Gastroesophageal sphincter (tissue), 4 donors: ENCODE results near the gene UBE2Z. TPM values are rescaled to one million over a fixed set of nuclear protein-coding genes. Genes with fewer than 3 reads are reported as not detected.

Experiments used
- ATAC-seq: fragments of 150-250 bp; one replicate; pipeline ENCODE4 v1.9.1; 2016; ENCODE audit warnings: mild to moderate bottlenecking, moderate library complexity
- H3K27ac ChIP-seq, 4 donors: fragments of 200-600 bp; sonication (generic) in 3 of 4; 1 replicate in 3 of 4; 2 replicates in 1 of 4; pipeline ENCODE4 v1.5.1; 2016 to 2019
- H3K27me3 ChIP-seq: fragments of 200-600 bp; sonication (generic); one replicate; pipeline ENCODE4 v1.5.1; 2019
- H3K36me3 ChIP-seq, 2 donors: fragments of 200-600 bp; sonication (generic); one replicate each; pipeline ENCODE4 v1.5.1; 2019; ENCODE audit warnings: control low read depth in 1 of 2
- H3K4me1 ChIP-seq, 3 donors: fragments of 200-600 bp; sonication (generic); 1 replicate in 2 of 3; 2 replicates in 1 of 3; pipeline ENCODE4 v1.5.1; 2016 to 2019; ENCODE audit warnings: control low read depth in 2 of 3
- H3K4me3 ChIP-seq, 2 donors: fragments of 200-600 bp; sonication (generic); one replicate each; pipeline ENCODE4 v1.5.1; 2019; ENCODE audit warnings: mild to moderate bottlenecking in 1 of 2, moderate library complexity in 1 of 2
- H3K9me3 ChIP-seq, 3 donors: fragments of 200-600 bp; sonication (generic); one replicate each; pipeline ENCODE4 v1.5.1; 2017 to 2019; ENCODE audit warnings: control low read depth in 2 of 3
- EP300 ChIP-seq: sonication (generic); formaldehyde crosslinking; IDR thresholded peaks from one replicate; pipeline ENCODE4 v1.6.1; 2017; ENCODE audit warnings: antibody characterized with exemption, mild to moderate bottlenecking
- POLR2A ChIP-seq, 2 donors: fragments of 450-650 bp; IDR thresholded peaks; one replicate each; pipeline ENCODE4 v1.6.1; 2017; ENCODE audit warnings: antibody characterized with exemption in 2 of 2, mild to moderate bottlenecking in 2 of 2, moderate library complexity in 1 of 2
- POLR2AphosphoS5 ChIP-seq: sonication (generic); formaldehyde crosslinking; IDR thresholded peaks from one replicate; pipeline ENCODE4 v1.6.1; 2017; ENCODE audit warnings: antibody characterized with exemption
- WGBS, 2 donors: methylation state at CpG; one replicate each; pipeline ENCODE4 v1.1.5; 2018; ENCODE audit warnings: low coverage in 1 of 2; 5-methylcytosine and 5-hydroxymethylcytosine counted together
- total RNA-seq, 4 donors: library from RNA; depleted of rRNA; stranded (reverse); fragments of >200 nt; gene quantifications; one replicate each; pipeline ENCODE4 v1.1.0, GENCODE V29; 2016
- TF ChIP-seq, protein P1 (sequence below), 4 experiments: fragments of 200-600 bp in 2 of 4; fragments of 450-650 bp in 2 of 4; sonication (generic) in 1 of 4; IDR thresholded peaks; one replicate each; pipeline ENCODE4 v1.5.1; 2017 to 2019; ENCODE audit warnings: antibody characterized with exemption in 4 of 4, mild to moderate bottlenecking in 2 of 4, moderate library complexity in 2 of 4

Gene UBE2Z
- total RNA-seq, 4 donors from 2014 or later, result 52.1 to 73.7 (median 60.4) TPM

DNA sequence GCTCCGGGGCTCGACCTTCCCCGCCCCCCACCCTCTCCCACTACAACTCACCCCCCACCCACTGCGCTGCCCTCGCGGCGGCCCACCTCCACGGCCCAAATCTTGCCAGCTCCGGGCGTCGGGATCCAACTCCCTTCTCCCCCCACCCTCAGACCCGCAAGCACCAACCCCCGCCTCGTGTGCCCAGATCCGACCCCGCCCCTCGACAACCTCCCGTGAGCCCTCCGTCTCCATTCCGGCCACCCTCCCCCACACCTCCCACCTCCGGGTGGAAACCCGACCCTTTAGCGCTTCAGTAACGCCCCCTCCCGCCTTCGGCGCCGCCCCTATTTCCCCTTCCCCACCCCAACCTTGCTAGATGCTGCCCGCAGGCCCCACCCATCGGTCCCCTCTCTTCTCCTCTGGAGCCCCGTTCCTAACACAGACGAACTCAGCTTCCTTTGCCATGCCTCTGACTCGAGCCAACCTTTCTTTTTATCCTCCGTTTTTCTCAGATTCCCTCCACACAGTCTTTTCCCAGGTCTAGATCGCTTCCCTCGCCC is 717 bp downstream of the UBE2Z start:
- Histone ChIP-seq H3K27ac (peak overlapping the region; percentile 67 to 94 (median 92)), H3K27me3 (no peaks in the 10 kb centered on the region), H3K36me3 (peaks cover 0 to 31% of the 10 kb centered on the region in 2 donors), H3K4me3 (peak overlapping the region; percentile 84 to 91), H3K4me1 (peaks cover 5 to 48% (median 27%) of the 10 kb centered on the region in 3 donors), H3K9me3 (no peaks in the 10 kb centered on the region)
- WGBS, 2 donors, result 0 to 2% methylated on average over 7 to 18 of the region's 36 CpGs
- peak; percentile 32 for ATAC-seq
- TF ChIP-seq POLR2A (IDR thresholded peaks at IDR 0.05) (no peak), POLR2AphosphoS5 (no peak), EP300 (no peak)
- TF ChIP-seq, protein P1, sequence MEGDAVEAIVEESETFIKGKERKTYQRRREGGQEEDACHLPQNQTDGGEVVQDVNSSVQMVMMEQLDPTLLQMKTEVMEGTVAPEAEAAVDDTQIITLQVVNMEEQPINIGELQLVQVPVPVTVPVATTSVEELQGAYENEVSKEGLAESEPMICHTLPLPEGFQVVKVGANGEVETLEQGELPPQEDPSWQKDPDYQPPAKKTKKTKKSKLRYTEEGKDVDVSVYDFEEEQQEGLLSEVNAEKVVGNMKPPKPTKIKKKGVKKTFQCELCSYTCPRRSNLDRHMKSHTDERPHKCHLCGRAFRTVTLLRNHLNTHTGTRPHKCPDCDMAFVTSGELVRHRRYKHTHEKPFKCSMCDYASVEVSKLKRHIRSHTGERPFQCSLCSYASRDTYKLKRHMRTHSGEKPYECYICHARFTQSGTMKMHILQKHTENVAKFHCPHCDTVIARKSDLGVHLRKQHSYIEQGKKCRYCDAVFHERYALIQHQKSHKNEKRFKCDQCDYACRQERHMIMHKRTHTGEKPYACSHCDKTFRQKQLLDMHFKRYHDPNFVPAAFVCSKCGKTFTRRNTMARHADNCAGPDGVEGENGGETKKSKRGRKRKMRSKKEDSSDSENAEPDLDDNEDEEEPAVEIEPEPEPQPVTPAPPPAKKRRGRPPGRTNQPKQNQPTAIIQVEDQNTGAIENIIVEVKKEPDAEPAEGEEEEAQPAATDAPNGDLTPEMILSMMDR (IDR thresholded peaks at IDR 0.05), result no peak

DNA sequence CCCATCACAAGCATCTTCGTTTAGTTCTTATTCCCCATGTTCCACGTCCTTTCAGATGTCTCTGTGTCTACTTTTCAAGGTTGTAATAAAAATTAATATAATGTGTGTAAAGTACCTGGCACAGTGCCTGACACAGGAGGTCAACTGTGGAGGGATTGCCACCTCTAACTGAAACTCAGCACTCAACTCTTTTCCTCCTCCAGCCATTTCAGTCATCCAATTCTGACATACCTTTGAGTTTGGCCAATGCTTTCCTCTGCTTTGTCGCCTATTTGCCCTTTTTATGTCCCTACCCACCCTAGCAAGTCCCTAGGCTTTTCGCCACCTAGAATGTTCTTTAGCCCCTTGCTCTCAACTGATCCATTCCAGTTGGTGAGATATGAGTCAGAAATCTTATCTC is 1.6 kb downstream of the UBE2Z start:
- no peak for TF ChIP-seq POLR2A (IDR thresholded peaks at IDR 0.05)
- TF ChIP-seq, protein P1 (IDR thresholded peaks at IDR 0.05), result no peak
- TF ChIP-seq EP300, result no peak
- no peak for TF ChIP-seq POLR2AphosphoS5
- H3K27me3 ChIP-seq, result no peaks in the 10 kb centered on the region
- peaks cover 5 to 51% (median 27%) of the 10 kb centered on the region in 3 donors for H3K4me1 ChIP-seq
- H3K4me3 ChIP-seq, result peak overlapping the region; percentile 84 to 91
- H3K27ac ChIP-seq, result peak overlapping the region in 2 of 4 donors; percentile 92 to 93
- peaks cover 0 to 40% of the 10 kb centered on the region in 2 donors for H3K36me3 ChIP-seq
- WGBS, 2 donors, result 38 to 47% methylated on average over 4 of the region's 4 CpGs
- no peak for ATAC-seq
- H3K9me3 ChIP-seq, result no peaks in the 10 kb centered on the region

DNA sequence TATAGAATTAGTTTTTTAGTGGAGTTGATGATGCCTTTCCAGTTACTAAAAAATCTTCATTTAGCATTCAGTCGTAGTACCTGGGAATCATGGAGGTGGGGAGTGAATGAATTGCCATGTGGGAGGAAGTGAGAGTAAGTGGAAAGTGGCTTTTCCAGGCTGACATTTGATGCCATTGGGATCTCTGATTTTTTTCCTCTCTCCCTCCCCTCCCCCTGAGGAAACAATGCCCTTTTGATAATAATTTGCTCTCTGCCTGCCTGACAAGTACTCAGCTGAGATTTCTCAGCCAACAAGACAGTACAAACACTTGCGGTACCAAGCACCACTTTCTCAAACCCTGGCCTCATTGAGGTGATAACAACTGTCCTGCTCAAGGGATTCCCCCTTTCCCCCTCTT is 2.2 kb downstream of the UBE2Z start:
- Histone ChIP-seq H3K9me3 (no peaks in the 10 kb centered on the region), H3K4me1 (peaks cover 5 to 57% (median 27%) of the 10 kb centered on the region in 3 donors), H3K27me3 (no peaks in the 10 kb centered on the region), H3K27ac (no peak overlapping the region), H3K4me3 (no peak overlapping the region), H3K36me3 (peaks cover 0 to 46% of the 10 kb centered on the region in 2 donors)
- TF ChIP-seq, protein P1 (IDR thresholded peaks at IDR 0.05), result no peak
- TF ChIP-seq POLR2A (IDR thresholded peaks at IDR 0.05), result no peak
- no peak for TF ChIP-seq EP300
- TF ChIP-seq POLR2AphosphoS5, result no peak
- no peak for ATAC-seq
- WGBS, 2 donors, result 52 to 55% methylated on average over 1 to 2 of the region's 2 CpGs

DNA sequence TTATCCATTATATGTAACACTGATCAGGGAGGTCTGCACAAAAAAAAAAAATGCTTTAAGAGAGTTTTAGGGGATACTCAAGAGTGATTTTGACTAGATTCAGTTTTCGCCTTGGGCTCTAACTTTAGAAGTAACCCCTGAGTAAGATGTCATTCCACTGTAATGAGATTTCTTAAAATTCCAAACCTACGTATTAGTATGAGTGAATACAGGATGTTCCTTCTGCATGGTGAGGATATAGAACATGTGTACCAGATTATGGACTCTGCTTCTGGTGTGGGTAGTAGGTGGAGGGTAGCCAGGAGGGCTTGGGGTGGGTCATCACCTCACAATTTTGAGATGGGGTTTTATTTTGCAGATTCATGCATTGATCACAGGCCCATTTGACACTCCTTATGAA is 4.3 kb downstream of the UBE2Z start:
- Histone ChIP-seq H3K27me3 (no peaks in the 10 kb centered on the region), H3K27ac (no peak overlapping the region), H3K36me3 (peaks cover 0 to 67% of the 10 kb centered on the region in 2 donors), H3K9me3 (no peaks in the 10 kb centered on the region), H3K4me1 (peaks cover 5 to 60% (median 25%) of the 10 kb centered on the region in 3 donors), H3K4me3 (no peak overlapping the region)
- ATAC-seq, result no peak
- 85 to 94% methylated on average over 2 of the region's 2 CpGs for WGBS, 2 donors
- no peak for TF ChIP-seq POLR2AphosphoS5

DNA sequence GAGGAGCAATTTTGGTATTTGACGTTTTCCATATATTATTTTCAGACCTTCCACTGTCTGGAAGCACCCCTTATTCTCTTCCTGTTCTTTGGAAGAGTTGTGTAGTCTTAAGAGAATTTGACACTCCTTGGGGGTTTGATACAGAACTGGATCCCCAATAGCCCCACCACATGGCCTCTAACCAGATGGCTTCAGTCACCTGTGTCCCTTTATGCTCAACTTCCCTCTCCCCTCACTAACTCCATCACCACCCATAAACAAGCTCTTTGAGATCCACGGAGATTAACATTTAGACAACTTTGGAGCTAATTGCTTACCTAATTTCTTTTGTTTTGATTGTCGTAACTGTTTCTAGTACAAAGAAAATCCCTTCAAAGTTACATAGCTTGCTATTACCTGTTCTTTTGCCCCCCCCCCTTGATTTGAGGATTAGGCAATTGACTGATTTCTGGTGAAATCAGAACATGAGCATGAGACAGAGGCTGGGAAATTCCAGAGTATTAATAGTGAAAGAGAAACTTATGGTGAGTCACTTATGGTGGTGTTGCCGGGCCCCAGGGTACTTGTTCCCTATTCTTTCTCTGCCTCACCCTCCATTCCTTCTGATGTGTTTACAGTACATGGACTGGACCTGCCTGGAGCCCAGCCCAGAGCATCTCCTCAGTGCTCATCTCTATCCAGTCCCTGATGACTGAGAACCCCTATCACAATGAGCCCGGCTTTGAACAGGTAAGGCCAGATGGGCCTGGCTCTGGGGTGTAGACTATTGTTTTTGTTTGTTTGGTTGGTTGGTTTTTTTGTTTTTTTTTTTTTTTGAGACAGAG is 7.5 kb downstream of the UBE2Z start:
- H3K4me3 ChIP-seq, result no peak overlapping the region
- peaks cover 0 to 37% (median 6%) of the 10 kb centered on the region in 3 donors for H3K4me1 ChIP-seq
- peaks cover 0 to 96% of the 10 kb centered on the region in 2 donors for H3K36me3 ChIP-seq
- WGBS, 2 donors, result 61 to 69% methylated on average over 5 of the region's 5 CpGs
- TF ChIP-seq POLR2A (IDR thresholded peaks at IDR 0.05), result no peak
- TF ChIP-seq POLR2AphosphoS5, result no peak
- no peaks in the 10 kb centered on the region for H3K27me3 ChIP-seq
- H3K9me3 ChIP-seq, result no peaks in the 10 kb centered on the region
- ATAC-seq, result no peak
- H3K27ac ChIP-seq, result peak overlapping the region in 1 of 4 donors; percentile 45
